Spleen (tissue), 13 donors: ENCODE data around the gene APOA5. TPM values are rescaled to one million over a fixed set of nuclear protein-coding genes. Genes with fewer than 3 reads are reported as not detected.

ENCODE experiments used
- DNase-seq: peaks from one replicate; pipeline ENCODE4 v3.0.0-alpha.2; 2020
- H3K27ac ChIP-seq, 8 donors: fragments of 200-600 bp; sonication (generic) in 7 of 8; 1 replicate in 4 of 8; 2 replicates in 4 of 8; pipeline versions ENCODE4 v1.5.0 to v1.8.0; 2016 to 2021; ENCODE audit warnings: inconsistent platforms in 4 of 8, mild to moderate bottlenecking in 4 of 8, moderate library complexity in 1 of 8
- H3K27me3 ChIP-seq, 7 donors: fragments of 200-600 bp; sonication (generic) in 6 of 7; replicated peaks in 1 of 7; 1 replicate in 4 of 7; 2 replicates in 3 of 7; pipeline versions ENCODE4 v1.5.0 to v1.8.0; 2016 to 2021; ENCODE audit warnings: inconsistent platforms in 3 of 7, mild to moderate bottlenecking in 1 of 7
- H3K36me3 ChIP-seq, 6 donors: fragments of 200-600 bp; sonication (generic) in 5 of 6; 1 replicate in 4 of 6; 2 replicates in 2 of 6; pipeline versions ENCODE4 v1.5.0 to v1.8.0; 2016 to 2021; ENCODE audit warnings: inconsistent platforms in 2 of 6
- H3K4me1 ChIP-seq, 6 donors: fragments of 200-600 bp; sonication (generic) in 5 of 6; 1 replicate in 3 of 6; 2 replicates in 3 of 6; pipeline versions ENCODE4 v1.5.0 to v1.8.0; 2016 to 2021; ENCODE audit warnings: inconsistent platforms in 3 of 6
- H3K4me3 ChIP-seq, 8 donors: fragments of 200-600 bp; sonication (generic) in 7 of 8; 1 replicate in 4 of 8; 2 replicates in 4 of 8; pipeline versions ENCODE4 v1.5.0 to v1.8.0; 2016 to 2021; ENCODE audit warnings: inconsistent platforms in 4 of 8, mild to moderate bottlenecking in 4 of 8, moderate library complexity in 2 of 8
- H3K9me3 ChIP-seq, 8 donors: fragments of 200-600 bp; sonication (generic) in 7 of 8; 1 replicate in 4 of 8; 2 replicates in 4 of 8; pipeline versions ENCODE4 v1.5.0 to v1.8.0; 2016 to 2021; ENCODE audit warnings: inconsistent platforms in 4 of 8
- POLR2A ChIP-seq, 3 donors: fragments of 450-650 bp; IDR thresholded peaks; one replicate each; pipeline ENCODE4 v1.5.1; 2017; ENCODE audit warnings: antibody characterized with exemption in 3 of 3, mild to moderate bottlenecking in 1 of 3
- POLR2AphosphoS5 ChIP-seq, 3 donors: sonication (generic); formaldehyde crosslinking; IDR thresholded peaks; one replicate each; pipeline ENCODE4 v1.5.1; 2017; ENCODE audit warnings: antibody characterized with exemption in 3 of 3
- WGBS, 5 donors: extraction: QIAGEN DNeasy Blood & Tissue Kit in 3 of 5; methylation state at CpG; one replicate each; pipeline versions ENCODE4 v1.1.5 to v1.1.7; 2013 to 2018; 5-methylcytosine and 5-hydroxymethylcytosine counted together
- intact Hi-C: fragments of 100-400 bp; cut with DNase I; formaldehyde crosslinking; loops from one replicate; pipeline ENCODE4 v1.15.0; 2023; ENCODE audit warnings: low total_unique reads
- long read RNA-seq, 2 donors: transcript quantifications; one replicate each; lab custom pipeline, GENCODE V29; 2026
- polyA plus RNA-seq, 3 donors: library from polyadenylated mRNA; stranded (reverse); fragments of 200-250 nt; gene quantifications; one replicate each; pipeline ENCODE4 v1.2.1, GENCODE V29; 2013
- total RNA-seq, 7 donors: library from RNA; depleted of rRNA in 3 of 7; stranded (reverse); fragments of >200 nt in 3 of 7; fragmentation: NEBNext Ultra II Directional in 4 of 7; extraction: Animal tissue kit (Norgen Biotek cat#: 25700) in 4 of 7; gene quantifications; one replicate each; pipeline versions ENCODE4 v1.1.0 to v1.2.1, GENCODE V29; 2016 to 2021
- TF ChIP-seq, protein P1 (sequence below), 11 experiments: fragments of 200-600 bp in 7 of 11; fragments of 450-650 bp in 4 of 11; sonication (generic) in 4 of 11; IDR thresholded peaks in 8 of 11; conservative IDR thresholded peaks in 3 of 11; 1 replicate in 7 of 11; 2 replicates in 4 of 11; pipeline versions ENCODE4 v1.4.0 to v1.8.0; 2016 to 2021; ENCODE audit warnings: antibody characterized with exemption in 11 of 11, inconsistent platforms in 4 of 11, mild to moderate bottlenecking in 1 of 11
- donor health status: healthy with polysubstance abuse.
- donor health status: DM: no; HTN: no; CAD: no; lungs with moderate emphysema.
- donor health status: DM: no; HTN: no; CAD: no.
- donor health status: Bipolar disorder and iron deficiency.
- donor health status: healthy.
- donor health status: DM: no; HTN: no; CAD: no.
- donor health status: DM: yes; HTN: yes; CAD: no.

The APOA5 gene, protein sequence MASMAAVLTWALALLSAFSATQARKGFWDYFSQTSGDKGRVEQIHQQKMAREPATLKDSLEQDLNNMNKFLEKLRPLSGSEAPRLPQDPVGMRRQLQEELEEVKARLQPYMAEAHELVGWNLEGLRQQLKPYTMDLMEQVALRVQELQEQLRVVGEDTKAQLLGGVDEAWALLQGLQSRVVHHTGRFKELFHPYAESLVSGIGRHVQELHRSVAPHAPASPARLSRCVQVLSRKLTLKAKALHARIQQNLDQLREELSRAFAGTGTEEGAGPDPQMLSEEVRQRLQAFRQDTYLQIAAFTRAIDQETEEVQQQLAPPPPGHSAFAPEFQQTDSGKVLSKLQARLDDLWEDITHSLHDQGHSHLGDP
- total RNA-seq, result not detected
- polyA plus RNA-seq, result not detected
- long read RNA-seq, donor 1, result 0 reads
- long read RNA-seq, donor 2, result 0 reads

DNA sequence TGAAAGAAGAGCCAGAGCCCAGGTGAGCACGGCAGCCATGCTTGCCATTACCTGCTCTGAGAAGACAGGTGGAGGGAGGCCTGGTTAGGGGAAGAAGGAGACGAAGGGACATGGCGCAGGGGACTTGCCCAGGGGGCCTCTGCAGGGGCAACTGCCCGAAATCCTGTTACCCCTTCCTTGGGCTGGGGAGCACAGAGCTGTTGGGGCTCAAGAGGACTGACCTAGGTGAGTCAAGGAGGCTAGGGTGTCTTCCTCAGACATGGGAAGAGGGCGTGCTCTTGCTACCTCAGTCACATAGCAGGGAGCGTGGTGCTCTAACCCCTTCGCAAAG is at the start of gene APOA5:
Gene APOA5 (minus strand): TSS at position 67 of the 331 bp plus-strand sequence. CDS start 19 bp downstream, at position 48.
- intact Hi-C loops, result loop anchor here (2.0 kb wide), 1 partner anchor 315 kb away; no protein-coding TSS in a partner anchor
- peak within 1 kb of the TSS in 1 of 8 donors; percentile 46 for H3K4me3 ChIP-seq
- TF ChIP-seq POLR2AphosphoS5 (IDR thresholded peaks at IDR 0.05) (no peak), POLR2A (IDR thresholded peaks at IDR 0.05) (no peak)
- TF ChIP-seq, protein P1, sequence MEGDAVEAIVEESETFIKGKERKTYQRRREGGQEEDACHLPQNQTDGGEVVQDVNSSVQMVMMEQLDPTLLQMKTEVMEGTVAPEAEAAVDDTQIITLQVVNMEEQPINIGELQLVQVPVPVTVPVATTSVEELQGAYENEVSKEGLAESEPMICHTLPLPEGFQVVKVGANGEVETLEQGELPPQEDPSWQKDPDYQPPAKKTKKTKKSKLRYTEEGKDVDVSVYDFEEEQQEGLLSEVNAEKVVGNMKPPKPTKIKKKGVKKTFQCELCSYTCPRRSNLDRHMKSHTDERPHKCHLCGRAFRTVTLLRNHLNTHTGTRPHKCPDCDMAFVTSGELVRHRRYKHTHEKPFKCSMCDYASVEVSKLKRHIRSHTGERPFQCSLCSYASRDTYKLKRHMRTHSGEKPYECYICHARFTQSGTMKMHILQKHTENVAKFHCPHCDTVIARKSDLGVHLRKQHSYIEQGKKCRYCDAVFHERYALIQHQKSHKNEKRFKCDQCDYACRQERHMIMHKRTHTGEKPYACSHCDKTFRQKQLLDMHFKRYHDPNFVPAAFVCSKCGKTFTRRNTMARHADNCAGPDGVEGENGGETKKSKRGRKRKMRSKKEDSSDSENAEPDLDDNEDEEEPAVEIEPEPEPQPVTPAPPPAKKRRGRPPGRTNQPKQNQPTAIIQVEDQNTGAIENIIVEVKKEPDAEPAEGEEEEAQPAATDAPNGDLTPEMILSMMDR (IDR thresholded peaks at IDR 0.05 in 8 of 11, conservative IDR thresholded peaks at IDR 0.05 in 3 of 11), result no peak

DNA sequence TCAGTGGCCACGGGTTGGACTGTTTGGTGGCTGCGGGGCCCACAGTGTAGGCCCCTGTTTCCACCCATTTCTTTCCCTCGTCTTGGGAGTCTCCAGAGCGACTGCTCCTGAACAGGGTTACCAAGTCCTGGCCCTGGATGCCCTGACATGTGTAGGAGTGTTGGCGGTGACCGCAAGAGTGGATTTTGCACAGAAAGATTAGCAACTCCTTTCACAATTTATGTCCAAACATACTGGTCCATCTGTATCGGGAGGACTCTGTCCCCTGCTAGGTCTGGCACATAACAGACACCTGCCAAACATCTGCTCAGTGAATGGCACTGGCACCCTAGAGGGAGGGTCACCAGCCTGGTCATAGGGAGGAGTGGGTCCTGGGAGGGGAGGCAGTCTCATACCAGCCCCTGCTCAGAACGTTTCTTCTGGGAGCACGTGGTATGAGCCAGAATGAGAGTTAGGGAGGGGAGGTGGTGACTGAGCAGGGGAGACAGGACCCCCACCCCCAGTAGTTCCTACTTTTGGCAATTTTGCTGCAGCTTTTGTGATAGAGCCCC is 49.1 kb upstream of the APOA5 start:
- H3K27ac ChIP-seq, result no peak overlapping the region
- H3K4me3 ChIP-seq, result no peak overlapping the region
- no peaks in the 10 kb centered on the region for H3K27me3 ChIP-seq
- intact Hi-C loops, result no loop called here
- WGBS, 5 donors, result 67 to 75% (median 75%) methylated on average over 9 of the region's 9 CpGs
- peaks cover 3 to 26% (median 11%) of the 10 kb centered on the region in 6 donors for H3K4me1 ChIP-seq
- H3K9me3 ChIP-seq, result no peaks in the 10 kb centered on the region
- peaks cover 0 to 34% (median 25%) of the 10 kb centered on the region in 6 donors for H3K36me3 ChIP-seq
- DNase-seq, result peak; percentile 39
- TF ChIP-seq POLR2A (IDR thresholded peaks at IDR 0.05) (no peak), POLR2AphosphoS5 (IDR thresholded peaks at IDR 0.05) (no peak)
- TF ChIP-seq, protein P1 (IDR thresholded peaks at IDR 0.05 in 8 of 11, conservative IDR thresholded peaks at IDR 0.05 in 3 of 11), result no peak

More for the DNA sequence above, at the start of gene APOA5:
- 85 to 97% (median 88%) methylated on average over 7 of the region's 7 CpGs for WGBS, 5 donors
- Histone ChIP-seq H3K36me3 (peaks cover 0 to under 1% (median 0%) of the 10 kb centered on the region in 6 donors), H3K27ac (no peak within 1 kb of the TSS), H3K9me3 (no peaks in the 10 kb centered on the region), H3K27me3 (peaks cover 0 to 19% (median 0%) of the 10 kb centered on the region in 7 donors), H3K4me1 (peaks cover 5 to 33% (median 27%) of the 10 kb centered on the region in 6 donors)
- no peak for DNase-seq

DNA sequence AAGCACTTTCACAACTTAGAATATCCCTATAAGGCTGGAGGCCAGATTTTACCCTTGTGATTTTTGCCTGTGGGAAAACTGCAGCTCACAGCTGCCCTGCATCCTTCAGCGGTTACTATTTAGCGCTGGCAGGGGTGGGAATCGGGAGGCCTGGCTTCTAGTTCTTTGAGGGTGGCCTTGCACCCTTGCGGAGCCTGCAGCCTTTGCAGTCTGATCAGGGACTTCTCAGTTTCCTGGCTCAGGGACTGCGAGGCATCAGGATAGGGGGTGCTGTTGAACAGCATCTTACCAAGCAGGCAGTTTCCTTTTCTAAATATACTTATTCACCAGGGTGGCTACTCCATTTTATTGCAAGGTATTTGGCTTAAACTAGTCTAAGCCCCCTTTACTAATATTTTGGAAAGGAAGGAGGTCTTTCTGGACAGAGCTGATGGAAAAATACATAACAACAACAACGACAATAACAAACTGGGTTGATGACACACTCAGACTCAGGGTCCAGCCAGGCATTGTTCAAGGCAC is 48.6 kb upstream of the APOA5 start:
- H3K9me3 ChIP-seq, result no peaks in the 10 kb centered on the region
- peak; percentile 52 for DNase-seq

More for the DNA sequence above, 48.6 kb upstream of the APOA5 start:
- WGBS, 5 donors, result 61 to 72% (median 66%) methylated on average over 6 of the region's 6 CpGs
- intact Hi-C loops, result no loop called here
- Histone ChIP-seq H3K4me1 (peaks cover 6 to 31% (median 16%) of the 10 kb centered on the region in 6 donors), H3K36me3 (peaks cover 0 to 29% (median 19%) of the 10 kb centered on the region in 6 donors), H3K27me3 (peaks cover 0 to 5% (median 0%) of the 10 kb centered on the region in 7 donors), H3K4me3 (no peak overlapping the region), H3K27ac (no peak overlapping the region)
- TF ChIP-seq POLR2A (IDR thresholded peaks at IDR 0.05) (no peak), POLR2AphosphoS5 (IDR thresholded peaks at IDR 0.05) (no peak)
- TF ChIP-seq, protein P1 (IDR thresholded peaks at IDR 0.05 in 8 of 11, conservative IDR thresholded peaks at IDR 0.05 in 3 of 11), result no peak
